DOHH2 (cell line): ENCODE data around the gene TICAM1.
"Not testable (repeated sequence)": the region's sequence is repeated elsewhere in the genome, so short reads cannot be mapped to it uniquely, and the experiment has no call there.

Experiments used
- H3F3A ChIP-seq: fragments of 200-600 bp; sonication (generic), shearing (Covaris generic); 2 replicates; pipeline ENCODE4 v1.6.0; 2016; ENCODE audit warnings: antibody characterized with exemption, mild to moderate bottlenecking; ENCODE audit not compliant: control insufficient read depth, insufficient read depth
- H3K27ac ChIP-seq: fragments of 200-600 bp; sonication (generic); 2 replicates; pipeline ENCODE4 v1.5.1; 2014; ENCODE audit warnings: low read depth, mild to moderate bottlenecking, low read length, moderate library complexity
- H3K27me3 ChIP-seq: fragments of 200-600 bp; sonication (generic); 2 replicates; pipeline ENCODE4 v1.6.1; 2014; ENCODE audit warnings: mild to moderate bottlenecking, low read length, mixed read lengths; ENCODE audit not compliant: control insufficient read depth
- H3K36me3 ChIP-seq: fragments of 200-600 bp; sonication (generic); 2 replicates; pipeline ENCODE4 v1.6.1; 2014; ENCODE audit warnings: mild to moderate bottlenecking, low read length, moderate library complexity, mixed read lengths; ENCODE audit not compliant: control insufficient read depth
- H3K4me1 ChIP-seq: fragments of 200-600 bp; sonication (generic); 2 replicates; pipeline ENCODE4 v1.6.1; 2014; ENCODE audit warnings: mild to moderate bottlenecking, low read length, mixed read lengths; ENCODE audit not compliant: control insufficient read depth
- H3K4me2 ChIP-seq: fragments of 200-600 bp; sonication (generic); 2 replicates; pipeline ENCODE4 v1.6.0; 2014; ENCODE audit warnings: mild to moderate bottlenecking, low read length, moderate library complexity
- H3K4me3 ChIP-seq: fragments of 200-600 bp; sonication (generic); 2 replicates; pipeline ENCODE4 v1.5.1; 2014; ENCODE audit warnings: mild to moderate bottlenecking, low read length, mixed read lengths
- H3K79me2 ChIP-seq: fragments of 200-600 bp; sonication (generic); 2 replicates; pipeline ENCODE4 v1.6.1; 2014; ENCODE audit warnings: mild to moderate bottlenecking, low read length, mixed read lengths; ENCODE audit not compliant: control insufficient read depth
- H3K9me2 ChIP-seq: fragments of 200-600 bp; sonication (generic); replicated peaks from 2 replicates; pipeline ENCODE4 v1.6.1; 2014; ENCODE audit warnings: mild to moderate bottlenecking, low read length, mixed read lengths; ENCODE audit not compliant: control insufficient read depth
- H3K9me3 ChIP-seq: fragments of 200-600 bp; sonication (generic); 2 replicates; pipeline ENCODE4 v1.6.1; 2014; ENCODE audit warnings: antibody characterized with exemption, low read length, mixed read lengths; ENCODE audit not compliant: control insufficient read depth, insufficient read depth
- H4K20me1 ChIP-seq: fragments of 200-600 bp; sonication (generic); 2 replicates; pipeline ENCODE4 v1.6.0; 2014; ENCODE audit warnings: low read depth, mild to moderate bottlenecking, antibody characterized with exemption, low read length, moderate library complexity; ENCODE audit not compliant: control insufficient read depth, insufficient read depth
- CTCF ChIP-seq: fragments of 200-600 bp; sonication (generic); IDR thresholded peaks from one replicate; pipeline ENCODE4 v1.5.1; 2014; ENCODE audit warnings: antibody characterized with exemption, mild to moderate bottlenecking, low read depth, low read length; ENCODE audit not compliant: poor library complexity, severe bottlenecking
- EZH2phosphoT487 ChIP-seq: fragments of 200-600 bp; sonication (generic); IDR thresholded peaks from 2 replicates; pipeline ENCODE4 v1.6.1; 2017; ENCODE audit warnings: borderline replicate concordance, mild to moderate bottlenecking, antibody characterized with exemption, low read length, moderate library complexity, mixed read lengths

TICAM1 gene

DNA sequence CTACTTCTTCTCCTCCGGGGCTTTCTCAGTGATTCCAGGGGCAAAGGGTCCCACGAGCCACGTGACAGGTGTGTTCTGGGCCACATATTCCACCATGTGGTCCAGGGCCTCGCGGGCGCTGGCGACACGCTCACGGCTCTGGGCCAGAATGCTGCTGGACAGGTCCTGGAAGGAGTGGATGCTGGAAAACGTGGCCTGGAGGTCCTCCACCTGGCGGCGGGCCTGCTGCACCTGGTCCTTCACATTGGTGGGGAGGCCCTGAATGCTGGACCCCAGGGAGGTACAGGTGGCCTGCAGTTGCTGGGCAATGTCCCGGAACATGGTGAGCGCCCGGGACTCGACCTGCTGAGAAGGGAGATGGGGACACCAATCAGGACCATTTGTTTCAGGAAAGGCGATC, 7.7 kb upstream of the TICAM1 start:
- Histone ChIP-seq H3F3A (peaks cover 10% of the 10 kb centered on the region; the same call in 1 of the 2 replicates), H3K4me3 (no peak overlapping the region), H3K4me1 (peaks cover 38% of the 10 kb centered on the region), H3K9me2 (no peaks in the 10 kb centered on the region), H4K20me1 (no peaks in the 10 kb centered on the region), H3K27me3 (no peaks in the 10 kb centered on the region), H3K9me3 (no peaks in the 10 kb centered on the region), H3K36me3 (peaks cover 58% of the 10 kb centered on the region), H3K79me2 (peaks cover 4% of the 10 kb centered on the region; the same call in 1 of the 2 replicates), H3K27ac (no peak overlapping the region), H3K4me2 (no peak overlapping the region)
- TF ChIP-seq EZH2phosphoT487 (no peak), CTCF (no peak)

DNA sequence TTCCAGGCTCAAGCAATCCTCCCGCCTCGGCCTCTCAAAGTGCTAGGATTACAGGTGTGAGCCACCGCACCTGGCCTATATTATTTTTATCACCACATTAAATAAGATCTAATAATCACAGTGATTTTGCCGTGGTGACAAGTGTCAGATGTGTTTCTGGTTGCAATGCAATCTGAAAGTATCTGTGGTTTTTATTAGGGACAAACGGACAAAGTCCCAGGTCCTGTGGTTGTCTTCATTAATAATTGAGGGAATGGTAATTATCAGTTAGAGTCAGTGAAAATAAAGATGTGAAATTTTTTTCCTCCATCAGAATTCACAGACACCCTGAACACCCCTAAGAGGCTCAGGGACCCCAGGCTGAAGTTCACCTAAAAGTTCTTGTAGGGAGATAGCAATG, 1.3 kb upstream of the TICAM1 start:
- Histone ChIP-seq H3K4me2 (peak overlapping the region; percentile 47), H4K20me1 (no peaks in the 10 kb centered on the region), H3K4me3 (peak overlapping the region; percentile 2; the same call in 1 of the 2 replicates), H3K4me1 (peaks cover 35% of the 10 kb centered on the region), H3F3A (peaks cover 9% of the 10 kb centered on the region), H3K9me3 (no peaks in the 10 kb centered on the region), H3K36me3 (peaks cover 32% of the 10 kb centered on the region), H3K27me3 (no peaks in the 10 kb centered on the region), H3K27ac (peak overlapping the region; percentile 64), H3K9me2 (no peaks in the 10 kb centered on the region), H3K79me2 (peaks cover 45% of the 10 kb centered on the region)
- TF ChIP-seq EZH2phosphoT487: no peak

DNA sequence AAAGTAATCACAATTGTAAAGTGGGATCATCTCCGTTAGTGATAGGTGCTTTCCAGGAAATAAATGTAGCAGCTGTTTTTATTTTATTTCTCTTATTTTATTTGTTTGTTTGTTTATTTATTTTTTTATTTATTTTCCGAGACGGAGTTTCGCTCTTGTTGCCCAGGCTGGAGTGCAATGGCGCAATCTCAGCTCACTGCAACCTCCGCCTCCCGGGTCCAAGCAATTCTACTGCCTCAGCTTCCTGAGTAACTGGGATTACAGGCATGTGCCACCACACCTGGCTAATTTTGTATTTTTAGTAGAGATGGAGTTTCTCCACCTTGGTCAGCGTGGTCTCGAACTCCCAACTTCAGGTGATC, 448 bp upstream of the TICAM1 start:
- peaks cover 30% of the 10 kb centered on the region for H3K36me3 ChIP-seq
- H3K4me1 ChIP-seq: peaks cover 36% of the 10 kb centered on the region
- H3K4me3 ChIP-seq: peak overlapping the region; percentile 80
- H3K4me2 ChIP-seq: peak overlapping the region; percentile 70
- H4K20me1 ChIP-seq, H3F3A ChIP-seq, H3K27me3 ChIP-seq, H3K9me3 ChIP-seq, H3K9me2 ChIP-seq: not testable (repeated sequence)
- H3K27ac ChIP-seq: peak overlapping the region; percentile 77
- H3K79me2 ChIP-seq: peaks cover 53% of the 10 kb centered on the region

DNA sequence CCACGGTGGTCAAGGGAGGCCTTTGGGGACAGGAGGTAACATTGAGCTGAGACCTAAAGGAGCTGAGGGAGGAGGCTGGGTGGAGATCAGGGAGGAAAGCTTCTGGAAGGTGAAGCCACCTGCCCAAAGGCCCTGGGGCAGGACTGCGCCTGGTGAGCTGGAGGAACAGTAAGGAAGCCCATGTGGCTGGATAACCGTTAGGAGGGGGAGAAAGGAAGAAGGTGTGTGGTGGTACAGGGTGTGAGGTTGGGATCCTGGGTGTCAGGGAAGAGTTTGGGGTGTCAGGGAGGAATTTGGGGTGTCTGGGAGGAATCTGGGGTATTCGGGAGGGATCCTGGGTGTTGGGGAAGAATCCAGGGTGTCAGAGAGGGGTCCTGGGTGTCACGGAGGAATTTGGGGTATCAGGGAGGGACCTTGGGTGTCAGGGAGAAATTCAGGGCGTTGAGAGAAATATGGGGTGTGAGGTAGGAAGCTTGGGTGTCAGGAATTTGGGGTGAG, 695 bp downstream of the TICAM1 start:
- no peaks in the 10 kb centered on the region for H3K27me3 ChIP-seq
- peaks cover 36% of the 10 kb centered on the region for H3K36me3 ChIP-seq
- H3K9me3 ChIP-seq: no peaks in the 10 kb centered on the region
- peaks cover 9% of the 10 kb centered on the region for H3F3A ChIP-seq
- peaks cover 65% of the 10 kb centered on the region for H3K79me2 ChIP-seq
- H3K4me3 ChIP-seq: peak overlapping the region; percentile 80
- H3K4me2 ChIP-seq: peak overlapping the region; percentile 70
- peak overlapping the region; percentile 77 for H3K27ac ChIP-seq
- H3K4me1 ChIP-seq: peaks cover 36% of the 10 kb centered on the region
- no peaks in the 10 kb centered on the region for H3K9me2 ChIP-seq
- no peaks in the 10 kb centered on the region for H4K20me1 ChIP-seq
- TF ChIP-seq CTCF (no peak), EZH2phosphoT487 (no peak)
